Measurements from ENCODE around the gene RRAGB. TPM values are rescaled to one million over a fixed set of nuclear protein-coding genes. Genes with fewer than 3 reads are reported as not detected.
"Not testable (repeated sequence)": the region's sequence is repeated elsewhere in the genome, so short reads cannot be mapped to it uniquely, and the experiment has no call there.

RRAGB gene
- total RNA-seq, 1 donor from 2014 or later = 19.8 TPM

GRCh38 chrX:55774419-55774818, 56.9 kb downstream of the RRAGB start:
- DNase-seq (ENCODE audit: low spot score) = not testable (repeated sequence)

DNA sequence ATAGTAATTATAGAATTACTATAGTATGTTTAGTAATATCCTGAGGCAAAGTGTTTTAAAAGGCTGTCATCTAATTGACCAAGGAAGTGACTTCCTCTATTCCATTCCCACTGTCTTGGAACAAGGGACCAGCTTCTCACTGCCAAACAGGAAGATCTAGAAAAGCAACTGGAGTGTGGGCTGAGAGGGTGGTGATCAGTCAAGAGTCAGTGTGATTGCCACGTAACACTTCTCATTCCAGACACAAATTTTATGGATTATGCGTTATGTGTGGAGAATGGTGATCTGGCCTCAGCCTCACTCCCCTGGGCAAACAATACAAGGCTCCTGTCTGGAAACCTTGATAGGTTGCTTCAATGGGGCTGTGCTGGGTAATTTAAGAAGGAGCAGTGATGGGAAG, 60.0 kb downstream of the RRAGB start:
- DNase-seq (ENCODE audit: low spot score) = no peak

DNA sequence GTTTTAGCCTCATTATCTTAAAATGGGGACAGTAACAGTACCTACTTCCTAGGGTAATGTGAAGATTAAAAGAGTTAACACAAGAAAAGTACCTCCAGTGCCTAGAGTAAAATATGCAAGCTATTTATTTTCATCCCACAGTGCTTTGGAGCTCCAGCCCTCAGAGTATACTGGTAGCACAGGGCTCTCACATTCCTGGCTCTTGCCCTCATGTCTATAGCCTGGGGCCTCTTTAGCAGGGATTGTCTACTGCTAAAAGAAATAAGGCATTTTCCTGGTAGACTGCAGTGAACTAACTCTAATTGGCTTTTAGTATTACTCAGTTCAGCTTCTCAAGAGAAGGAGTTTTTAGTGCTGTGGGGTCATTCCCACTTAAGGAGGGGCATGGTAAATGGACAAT, 60.8 kb downstream of the RRAGB start:
- DNase-seq (ENCODE audit: low spot score) = no peak

- DNase-seq (ENCODE audit: low spot score) = no peak
Measured at GRCh38 chrX:55783723-55784122, 66.2 kb downstream of the RRAGB start.

- DNase-seq (ENCODE audit: low spot score) = no peak
Measured at GRCh38 chrX:55787063-55787462, 69.5 kb downstream of the RRAGB start.

DNA sequence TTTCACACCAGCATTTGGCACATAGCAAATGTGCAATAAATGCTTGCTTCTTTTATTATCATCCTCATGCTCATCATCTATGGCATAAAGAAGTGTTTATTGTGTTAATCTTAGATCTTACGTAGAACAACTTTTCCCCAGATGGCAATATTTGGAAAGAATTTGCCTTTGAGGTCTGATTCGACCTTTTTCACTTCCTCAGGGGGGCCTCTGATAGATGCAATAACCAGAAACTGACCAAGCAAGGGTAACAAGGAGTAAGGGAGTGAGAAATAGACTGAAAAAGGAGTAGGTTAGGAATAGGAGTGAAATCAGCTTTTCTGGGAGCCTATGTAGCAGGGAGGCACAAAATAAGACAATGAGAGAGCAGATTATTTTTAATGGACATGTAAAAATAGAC, 70.2 kb downstream of the RRAGB start:
- no peak for DNase-seq (ENCODE audit: low spot score)

GRCh38 chrX:55794405-55794804, 76.9 kb downstream of the RRAGB start:
- no peak for DNase-seq (ENCODE audit: low spot score)

- DNase-seq (ENCODE audit: low spot score) = no peak
Measured at GRCh38 chrX:55796496-55796895, 78.9 kb downstream of the RRAGB start.

DNA sequence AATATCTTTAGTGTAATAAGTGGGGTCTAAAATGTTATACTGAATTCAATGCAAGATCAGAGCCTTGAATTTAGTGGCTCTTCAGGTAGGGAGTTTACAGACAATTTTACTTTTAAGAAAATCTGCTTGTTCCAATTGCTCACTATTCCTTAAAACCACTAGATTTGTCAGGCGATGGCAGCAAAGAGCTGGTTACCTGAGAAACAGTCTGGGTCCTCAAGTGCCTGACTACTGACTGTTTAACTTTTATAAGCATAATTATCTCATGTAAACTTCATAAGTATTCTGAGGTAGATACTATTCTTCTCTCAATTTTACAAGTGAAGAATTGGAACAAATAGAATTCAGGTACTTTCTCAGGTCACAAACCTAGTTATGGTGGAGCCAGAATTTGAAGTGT, 84.3 kb downstream of the RRAGB start:
- no peak for DNase-seq (ENCODE audit: low spot score)

Other genes starting within 250 kb of the RRAGB start
- 1.9 TPM for gene USP51, start 227.9 kb upstream of the RRAGB start, total RNA-seq
- not detected for gene FOXR2, start 94.3 kb upstream of the RRAGB start, total RNA-seq

All from mucosa of gallbladder (tissue), 1 donor.